Glutamatergic neuron (in vitro differentiated cells): Measurements from ENCODE around the gene YEATS2. TPM values are rescaled to one million over a fixed set of nuclear protein-coding genes. Genes with fewer than 3 reads are reported as not detected.

Experiments used
- DNase-seq: peaks from one replicate; pipeline ENCODE4 v3.0.0; 2022
- H3K27ac Mint-ChIP-seq: one replicate; pipeline ENCODE4 v1.8.0; 2020; ENCODE audit warnings: mild to moderate bottlenecking, mixed read lengths, inconsistent platforms; ENCODE audit not compliant: unreplicated experiment
- H3K27me3 Mint-ChIP-seq: one replicate; pipeline ENCODE4 v1.8.0; 2020; ENCODE audit warnings: mild to moderate bottlenecking, moderate library complexity, mixed read lengths, inconsistent platforms; ENCODE audit not compliant: unreplicated experiment
- H3K36me3 Mint-ChIP-seq: one replicate; pipeline ENCODE4 v1.8.0; 2020; ENCODE audit warnings: mild to moderate bottlenecking, mixed read lengths, inconsistent platforms; ENCODE audit not compliant: unreplicated experiment
- H3K4me1 Mint-ChIP-seq: one replicate; pipeline ENCODE4 v1.8.0; 2020; ENCODE audit warnings: mild to moderate bottlenecking, low read depth, mixed read lengths, inconsistent platforms; ENCODE audit not compliant: unreplicated experiment
- H3K4me3 Mint-ChIP-seq: one replicate; pipeline ENCODE4 v1.8.0; 2020; ENCODE audit warnings: mild to moderate bottlenecking, mixed read lengths, inconsistent platforms; ENCODE audit not compliant: unreplicated experiment
- H3K9me3 Mint-ChIP-seq: one replicate; pipeline ENCODE4 v1.8.0; 2020; ENCODE audit warnings: mild to moderate bottlenecking, moderate library complexity, mixed read lengths, inconsistent platforms; ENCODE audit not compliant: unreplicated experiment
- total RNA-seq: library from RNA; stranded (reverse); fragmentation: NEBNext Ultra II Directional; extraction: Animal tissue kit (Norgen Biotek cat#: 25700); gene quantifications from one replicate; pipeline ENCODE4 v1.2.1, GENCODE V29; 2021; ENCODE audit not compliant: unreplicated experiment
- TF ChIP-seq, protein P1 (sequence below): fragments of 200-600 bp; sonication (generic); IDR thresholded peaks from one replicate; pipeline ENCODE4 v1.5.0; 2021; ENCODE audit not compliant: partially characterized antibody, unreplicated experiment

YEATS2 gene
- total RNA-seq, 1 donor from 2014 or later: 56.1 TPM

GRCh38 chr3:183810643-183811594 is 113.3 kb downstream of the YEATS2 start:
- peaks cover 10% of the 10 kb centered on the region for H3K27me3 Mint-ChIP-seq
- H3K4me1 Mint-ChIP-seq: peaks cover 42% of the 10 kb centered on the region
- peaks cover 18% of the 10 kb centered on the region for H3K9me3 Mint-ChIP-seq
- peaks cover 16% of the 10 kb centered on the region for H3K36me3 Mint-ChIP-seq
- no peak overlapping the region for H3K4me3 Mint-ChIP-seq
- DNase-seq: no peak
- TF ChIP-seq, protein P1, sequence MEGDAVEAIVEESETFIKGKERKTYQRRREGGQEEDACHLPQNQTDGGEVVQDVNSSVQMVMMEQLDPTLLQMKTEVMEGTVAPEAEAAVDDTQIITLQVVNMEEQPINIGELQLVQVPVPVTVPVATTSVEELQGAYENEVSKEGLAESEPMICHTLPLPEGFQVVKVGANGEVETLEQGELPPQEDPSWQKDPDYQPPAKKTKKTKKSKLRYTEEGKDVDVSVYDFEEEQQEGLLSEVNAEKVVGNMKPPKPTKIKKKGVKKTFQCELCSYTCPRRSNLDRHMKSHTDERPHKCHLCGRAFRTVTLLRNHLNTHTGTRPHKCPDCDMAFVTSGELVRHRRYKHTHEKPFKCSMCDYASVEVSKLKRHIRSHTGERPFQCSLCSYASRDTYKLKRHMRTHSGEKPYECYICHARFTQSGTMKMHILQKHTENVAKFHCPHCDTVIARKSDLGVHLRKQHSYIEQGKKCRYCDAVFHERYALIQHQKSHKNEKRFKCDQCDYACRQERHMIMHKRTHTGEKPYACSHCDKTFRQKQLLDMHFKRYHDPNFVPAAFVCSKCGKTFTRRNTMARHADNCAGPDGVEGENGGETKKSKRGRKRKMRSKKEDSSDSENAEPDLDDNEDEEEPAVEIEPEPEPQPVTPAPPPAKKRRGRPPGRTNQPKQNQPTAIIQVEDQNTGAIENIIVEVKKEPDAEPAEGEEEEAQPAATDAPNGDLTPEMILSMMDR: no peak
- H3K27ac Mint-ChIP-seq: peak overlapping the region; percentile 94

- no peak overlapping the region for H3K4me3 Mint-ChIP-seq
- peaks cover 45% of the 10 kb centered on the region for H3K4me1 Mint-ChIP-seq
- peaks cover 16% of the 10 kb centered on the region for H3K36me3 Mint-ChIP-seq
- TF ChIP-seq, protein P1: no peak
- H3K9me3 Mint-ChIP-seq: peaks cover 18% of the 10 kb centered on the region
- H3K27me3 Mint-ChIP-seq: peaks cover 10% of the 10 kb centered on the region
- H3K27ac Mint-ChIP-seq: peak overlapping the region; percentile 94
- DNase-seq: no peak
Measured at GRCh38 chr3:183811638-183812037, 114.0 kb downstream of the YEATS2 start.

DNA sequence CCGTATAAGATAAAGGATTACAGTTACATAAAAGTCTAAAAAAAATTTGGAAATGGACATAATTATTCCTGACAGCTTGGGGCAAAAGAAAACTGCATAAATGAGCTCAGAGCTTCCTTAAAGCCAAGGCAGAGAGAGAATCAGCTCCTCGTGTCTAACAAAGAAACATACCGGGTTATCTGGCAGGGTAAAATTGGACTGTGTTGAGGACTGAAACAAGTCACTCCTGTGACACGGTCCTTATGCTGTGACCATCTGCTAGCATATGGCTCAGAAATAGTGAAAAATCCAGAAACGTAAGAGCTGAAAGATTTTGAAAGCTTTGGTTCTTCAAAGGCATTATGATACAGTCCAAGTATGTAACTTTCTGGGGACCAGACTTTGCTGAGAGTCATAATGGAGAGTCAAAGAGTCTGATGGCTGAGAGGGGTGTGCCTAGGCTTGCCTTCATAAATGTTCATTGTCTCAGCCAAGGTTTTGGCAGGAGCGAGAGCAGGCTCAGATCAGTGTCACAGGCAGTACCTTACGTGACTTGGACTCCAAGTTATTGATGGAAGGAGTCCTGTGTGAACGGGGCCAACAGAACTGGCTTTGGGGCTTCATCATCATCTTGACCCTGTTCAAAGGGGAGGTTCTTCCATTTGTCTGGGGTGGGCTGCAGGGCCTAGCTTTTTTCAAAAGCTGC is 115.3 kb downstream of the YEATS2 start:
- TF ChIP-seq, protein P1: no peak
- Mint-ChIP-seq H3K36me3 (peaks cover 9% of the 10 kb centered on the region), H3K27me3 (peaks cover 10% of the 10 kb centered on the region), H3K4me3 (peak overlapping the region; percentile 50), H3K27ac (peak overlapping the region; percentile 94), H3K4me1 (peaks cover 44% of the 10 kb centered on the region), H3K9me3 (peaks cover 18% of the 10 kb centered on the region)
- no peak for DNase-seq

- Mint-ChIP-seq H3K36me3 (peaks cover 5% of the 10 kb centered on the region), H3K4me1 (peaks cover 40% of the 10 kb centered on the region), H3K27me3 (peaks cover 13% of the 10 kb centered on the region), H3K9me3 (peaks cover 18% of the 10 kb centered on the region), H3K4me3 (no peak overlapping the region), H3K27ac (peak overlapping the region; percentile 59)
- DNase-seq: no peak
- TF ChIP-seq, protein P1: no peak
Measured at GRCh38 chr3:183814240-183814639, 116.6 kb downstream of the YEATS2 start.
